Measurements from ENCODE around the gene EIF5AL1. TPM values are rescaled to one million over a fixed set of nuclear protein-coding genes. Genes with fewer than 3 reads are reported as not detected.

EIF5AL1 gene
- total and polyA plus RNA-seq, 2 experiments from 2014 or later = 2.0 to 20.4 TPM

DNA sequence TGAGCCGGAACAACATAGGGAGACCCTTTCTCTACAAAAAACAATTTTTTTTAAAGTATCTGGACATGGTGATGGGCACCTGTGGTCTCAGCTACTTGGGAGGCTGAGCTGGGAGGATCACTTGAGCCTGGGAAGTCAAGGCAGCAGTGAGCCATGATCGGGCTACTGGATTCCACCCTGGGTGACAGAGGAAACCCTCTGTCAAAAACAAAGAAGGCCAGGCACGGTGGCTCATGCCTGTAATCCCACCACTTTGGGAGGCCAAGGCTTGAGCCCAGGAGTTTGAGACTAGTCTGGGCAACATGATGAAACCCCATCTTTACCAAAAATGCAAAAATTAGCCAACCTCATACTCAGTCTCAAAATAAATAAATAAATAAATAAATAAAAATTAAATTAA is 47.0 kb upstream of the EIF5AL1 start (continued):
- TF ChIP-seq, protein P1, sequence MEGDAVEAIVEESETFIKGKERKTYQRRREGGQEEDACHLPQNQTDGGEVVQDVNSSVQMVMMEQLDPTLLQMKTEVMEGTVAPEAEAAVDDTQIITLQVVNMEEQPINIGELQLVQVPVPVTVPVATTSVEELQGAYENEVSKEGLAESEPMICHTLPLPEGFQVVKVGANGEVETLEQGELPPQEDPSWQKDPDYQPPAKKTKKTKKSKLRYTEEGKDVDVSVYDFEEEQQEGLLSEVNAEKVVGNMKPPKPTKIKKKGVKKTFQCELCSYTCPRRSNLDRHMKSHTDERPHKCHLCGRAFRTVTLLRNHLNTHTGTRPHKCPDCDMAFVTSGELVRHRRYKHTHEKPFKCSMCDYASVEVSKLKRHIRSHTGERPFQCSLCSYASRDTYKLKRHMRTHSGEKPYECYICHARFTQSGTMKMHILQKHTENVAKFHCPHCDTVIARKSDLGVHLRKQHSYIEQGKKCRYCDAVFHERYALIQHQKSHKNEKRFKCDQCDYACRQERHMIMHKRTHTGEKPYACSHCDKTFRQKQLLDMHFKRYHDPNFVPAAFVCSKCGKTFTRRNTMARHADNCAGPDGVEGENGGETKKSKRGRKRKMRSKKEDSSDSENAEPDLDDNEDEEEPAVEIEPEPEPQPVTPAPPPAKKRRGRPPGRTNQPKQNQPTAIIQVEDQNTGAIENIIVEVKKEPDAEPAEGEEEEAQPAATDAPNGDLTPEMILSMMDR (conservative IDR thresholded peaks at IDR 0.05; ENCODE audit: low read depth in 2 of 2) = no peak
- TF ChIP-seq CREB1 (CRISPR knock-in tag; IDR thresholded peaks at IDR 0.05; ENCODE audit: low read depth) = no peak
- TF ChIP-seq, protein P2, sequence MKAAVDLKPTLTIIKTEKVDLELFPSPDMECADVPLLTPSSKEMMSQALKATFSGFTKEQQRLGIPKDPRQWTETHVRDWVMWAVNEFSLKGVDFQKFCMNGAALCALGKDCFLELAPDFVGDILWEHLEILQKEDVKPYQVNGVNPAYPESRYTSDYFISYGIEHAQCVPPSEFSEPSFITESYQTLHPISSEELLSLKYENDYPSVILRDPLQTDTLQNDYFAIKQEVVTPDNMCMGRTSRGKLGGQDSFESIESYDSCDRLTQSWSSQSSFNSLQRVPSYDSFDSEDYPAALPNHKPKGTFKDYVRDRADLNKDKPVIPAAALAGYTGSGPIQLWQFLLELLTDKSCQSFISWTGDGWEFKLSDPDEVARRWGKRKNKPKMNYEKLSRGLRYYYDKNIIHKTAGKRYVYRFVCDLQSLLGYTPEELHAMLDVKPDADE (IDR thresholded peaks at IDR 0.05) = no peak
- TF ChIP-seq ZNF114 (CRISPR knock-in tag; IDR thresholded peaks at IDR 0.05) = no peak
- TF ChIP-seq STAT1 (IDR thresholded peaks at IDR 0.05; ENCODE audit: unreplicated experiment) = no peak
- no peak for TF ChIP-seq EZH2 (IDR thresholded peaks at IDR 0.05; ENCODE audit: low read depth, unreplicated experiment)
- no peak for TF ChIP-seq EZH2phosphoT487 (IDR thresholded peaks at IDR 0.05; ENCODE audit: unreplicated experiment)
- TF ChIP-seq POLR2AphosphoS5 (IDR thresholded peaks at IDR 0.05; ENCODE audit: low read depth) = no peak

DNA sequence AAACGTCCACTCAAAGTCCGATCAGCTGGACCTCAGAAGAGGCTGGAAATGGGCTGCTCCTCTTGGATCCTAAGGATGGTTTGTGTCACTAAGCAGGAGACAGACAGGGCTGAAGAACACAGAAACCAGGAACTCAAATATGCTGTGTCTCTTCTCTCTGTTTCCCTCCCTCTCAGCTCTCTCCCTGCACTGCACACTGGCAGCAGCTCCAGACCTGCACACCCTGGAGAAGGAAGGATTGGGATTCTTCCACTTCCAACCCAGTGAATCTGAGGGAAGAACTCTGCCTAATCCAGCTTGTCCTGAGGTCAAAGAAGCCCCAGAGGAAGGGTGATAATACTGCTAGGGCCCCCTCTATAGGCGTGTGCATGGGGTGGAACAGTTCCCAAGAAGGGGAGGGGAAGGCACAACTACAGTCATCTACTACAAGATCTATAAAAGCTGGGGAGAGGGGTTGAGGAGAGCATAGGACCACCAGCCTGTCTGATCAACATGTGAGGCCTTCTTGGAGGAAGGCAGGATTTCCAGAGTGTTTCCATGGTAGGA is 44.2 kb upstream of the EIF5AL1 start:
- Histone ChIP-seq H4K20me1 (replicated peaks; ENCODE audit: insufficient read depth) (no peaks in the 10 kb centered on the region), H3K4me3 (no peak overlapping the region), H3K79me2 (replicated peaks; ENCODE audit: insufficient read depth) (no peaks in the 10 kb centered on the region), H3K27ac (ENCODE audit: low read depth) (no peak overlapping the region), H3K4me2 (no peak overlapping the region), H3K4me1 (ENCODE audit: insufficient read depth) (no peaks in the 10 kb centered on the region), H3F3A (replicated peaks; ENCODE audit: low read depth) (no peaks in the 10 kb centered on the region), H2AFZ (no peak overlapping the region), H3K27me3 (ENCODE audit: insufficient read depth) (no peaks in the 10 kb centered on the region), H3K9me2 (ENCODE audit: insufficient read depth) (no peaks in the 10 kb centered on the region), H3K36me3 (ENCODE audit: insufficient read depth) (no peaks in the 10 kb centered on the region)
- ATAC-seq (peak; percentile 25; the same call in 2 of the 3 replicates), DNase-seq (ENCODE audit: low spot score) (no peak)
- Mint-ChIP-seq H3K9me3 (no peaks in the 10 kb centered on the region), H3K27me3 (ENCODE audit: insufficient read depth, low read depth, poor library complexity) (peaks cover 4% of the 10 kb centered on the region), H3K4me3 (no peak overlapping the region), H3K27ac (no peak overlapping the region), H3K36me3 (ENCODE audit: low read depth) (no peaks in the 10 kb centered on the region), H3K4me1 (no peaks in the 10 kb centered on the region; the same call in 2 of the 3 replicates)
- TF ChIP-seq CREB1 (CRISPR knock-in tag; IDR thresholded peaks at IDR 0.05; ENCODE audit: low read depth) (no peak), EZH2 (IDR thresholded peaks at IDR 0.05; ENCODE audit: low read depth, unreplicated experiment) (no peak), NANOG (IDR thresholded peaks at IDR 0.05; ENCODE audit: borderline replicate concordance) (no peak), POLR2AphosphoS5 (IDR thresholded peaks at IDR 0.05; ENCODE audit: low read depth) (no peak), JUNB (IDR thresholded peaks at IDR 0.05; ENCODE audit: unreplicated experiment) (no peak)
- TF ChIP-seq, protein P1 (conservative IDR thresholded peaks at IDR 0.05; ENCODE audit: low read depth in 2 of 2) = 0 out of 4 replicates have a peak, but pooled peaks of 1 of the 2 experiments have one; percentile 2
- TF ChIP-seq, protein P3, sequence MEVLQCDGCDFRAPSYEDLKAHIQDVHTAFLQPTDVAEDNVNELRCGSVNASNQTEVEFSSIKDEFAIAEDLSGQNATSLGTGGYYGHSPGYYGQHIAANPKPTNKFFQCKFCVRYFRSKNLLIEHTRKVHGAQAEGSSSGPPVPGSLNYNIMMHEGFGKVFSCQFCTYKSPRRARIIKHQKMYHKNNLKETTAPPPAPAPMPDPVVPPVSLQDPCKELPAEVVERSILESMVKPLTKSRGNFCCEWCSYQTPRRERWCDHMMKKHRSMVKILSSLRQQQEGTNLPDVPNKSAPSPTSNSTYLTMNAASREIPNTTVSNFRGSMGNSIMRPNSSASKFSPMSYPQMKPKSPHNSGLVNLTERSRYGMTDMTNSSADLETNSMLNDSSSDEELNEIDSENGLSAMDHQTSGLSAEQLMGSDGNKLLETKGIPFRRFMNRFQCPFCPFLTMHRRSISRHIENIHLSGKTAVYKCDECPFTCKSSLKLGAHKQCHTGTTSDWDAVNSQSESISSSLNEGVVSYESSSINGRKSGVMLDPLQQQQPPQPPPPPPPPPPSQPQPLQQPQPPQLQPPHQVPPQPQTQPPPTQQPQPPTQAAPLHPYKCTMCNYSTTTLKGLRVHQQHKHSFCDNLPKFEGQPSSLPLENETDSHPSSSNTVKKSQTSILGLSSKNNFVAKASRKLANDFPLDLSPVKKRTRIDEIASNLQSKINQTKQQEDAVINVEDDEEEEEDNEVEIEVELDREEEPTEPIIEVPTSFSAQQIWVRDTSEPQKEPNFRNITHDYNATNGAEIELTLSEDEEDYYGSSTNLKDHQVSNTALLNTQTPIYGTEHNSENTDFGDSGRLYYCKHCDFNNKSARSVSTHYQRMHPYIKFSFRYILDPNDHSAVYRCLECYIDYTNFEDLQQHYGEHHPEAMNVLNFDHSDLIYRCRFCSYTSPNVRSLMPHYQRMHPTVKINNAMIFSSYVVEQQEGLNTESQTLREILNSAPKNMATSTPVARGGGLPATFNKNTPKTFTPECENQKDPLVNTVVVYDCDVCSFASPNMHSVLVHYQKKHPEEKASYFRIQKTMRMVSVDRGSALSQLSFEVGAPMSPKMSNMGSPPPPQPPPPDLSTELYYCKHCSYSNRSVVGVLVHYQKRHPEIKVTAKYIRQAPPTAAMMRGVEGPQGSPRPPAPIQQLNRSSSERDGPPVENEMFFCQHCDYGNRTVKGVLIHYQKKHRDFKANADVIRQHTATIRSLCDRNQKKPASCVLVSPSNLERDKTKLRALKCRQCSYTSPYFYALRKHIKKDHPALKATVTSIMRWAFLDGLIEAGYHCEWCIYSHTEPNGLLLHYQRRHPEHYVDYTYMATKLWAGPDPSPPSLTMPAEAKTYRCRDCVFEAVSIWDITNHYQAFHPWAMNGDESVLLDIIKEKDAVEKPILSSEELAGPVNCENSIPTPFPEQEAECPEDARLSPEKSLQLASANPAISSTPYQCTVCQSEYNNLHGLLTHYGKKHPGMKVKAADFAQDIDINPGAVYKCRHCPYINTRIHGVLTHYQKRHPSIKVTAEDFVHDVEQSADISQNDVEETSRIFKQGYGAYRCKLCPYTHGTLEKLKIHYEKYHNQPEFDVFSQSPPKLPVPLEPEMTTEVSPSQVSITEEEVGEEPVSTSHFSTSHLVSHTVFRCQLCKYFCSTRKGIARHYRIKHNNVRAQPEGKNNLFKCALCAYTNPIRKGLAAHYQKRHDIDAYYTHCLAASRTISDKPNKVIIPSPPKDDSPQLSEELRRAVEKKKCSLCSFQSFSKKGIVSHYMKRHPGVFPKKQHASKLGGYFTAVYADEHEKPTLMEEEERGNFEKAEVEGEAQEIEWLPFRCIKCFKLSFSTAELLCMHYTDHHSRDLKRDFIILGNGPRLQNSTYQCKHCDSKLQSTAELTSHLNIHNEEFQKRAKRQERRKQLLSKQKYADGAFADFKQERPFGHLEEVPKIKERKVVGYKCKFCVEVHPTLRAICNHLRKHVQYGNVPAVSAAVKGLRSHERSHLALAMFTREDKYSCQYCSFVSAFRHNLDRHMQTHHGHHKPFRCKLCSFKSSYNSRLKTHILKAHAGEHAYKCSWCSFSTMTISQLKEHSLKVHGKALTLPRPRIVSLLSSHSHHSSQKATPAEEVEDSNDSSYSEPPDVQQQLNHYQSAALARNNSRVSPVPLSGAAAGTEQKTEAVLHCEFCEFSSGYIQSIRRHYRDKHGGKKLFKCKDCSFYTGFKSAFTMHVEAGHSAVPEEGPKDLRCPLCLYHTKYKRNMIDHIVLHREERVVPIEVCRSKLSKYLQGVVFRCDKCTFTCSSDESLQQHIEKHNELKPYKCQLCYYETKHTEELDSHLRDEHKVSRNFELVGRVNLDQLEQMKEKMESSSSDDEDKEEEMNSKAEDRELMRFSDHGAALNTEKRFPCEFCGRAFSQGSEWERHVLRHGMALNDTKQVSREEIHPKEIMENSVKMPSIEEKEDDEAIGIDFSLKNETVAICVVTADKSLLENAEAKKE (CRISPR knock-in tag; IDR thresholded peaks at IDR 0.05) = no peak
